Suppressor macrophage treated with lipopolysaccharide for 1 hour (primary cell): ENCODE results near the gene ADAR.
A peak's percentile ranks its signal among the peaks of the same experiment; 100 is the strongest.

Experiments used
- DNase-seq, 3 donors: peaks; one replicate each; pipeline ENCODE4 v3.0.0-alpha.2; 2020 to 2022

Gene ADAR

GRCh38 chr1:154557939-154558719, 49.9 kb downstream of the ADAR start, which contains the start of gene UBE2Q1:
Gene UBE2Q1 (minus strand): TSS chr1:154558662. CDS start chr1:154558553, 109 bp downstream.
- peak; percentile 64 to 78 (median 72) for DNase-seq

- DNase-seq, result no peak
Measured at GRCh38 chr1:154557248-154557938, 50.6 kb downstream of the ADAR start.

DNA sequence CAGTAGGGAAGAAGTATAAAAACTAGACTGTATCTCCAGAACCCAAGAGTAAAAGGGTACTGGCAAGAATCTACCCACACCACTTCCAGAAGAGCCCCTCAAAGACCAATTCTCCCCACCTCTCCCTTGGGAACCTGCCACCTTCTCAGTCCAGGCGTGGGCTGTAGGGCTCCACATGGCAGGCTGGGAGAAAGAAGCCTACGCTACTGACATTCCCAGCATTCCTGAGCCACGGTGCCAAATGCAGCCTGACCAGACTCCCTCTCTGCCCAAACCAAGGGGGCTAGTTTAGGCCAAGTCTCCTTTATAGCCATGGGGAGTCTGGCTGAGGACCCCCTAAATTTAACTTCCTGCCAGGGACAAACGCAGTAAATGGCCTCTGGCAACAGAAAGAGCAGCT, 51.6 kb downstream of the ADAR start:
- no peak for DNase-seq

GRCh38 chr1:154553056-154554030, 54.6 kb downstream of the ADAR start:
- no peak for DNase-seq

- no peak for DNase-seq
Measured at GRCh38 chr1:154552036-154552435, 56.0 kb downstream of the ADAR start.

GRCh38 chr1:154551474-154551873, 56.5 kb downstream of the ADAR start:
- no peak for DNase-seq

GRCh38 chr1:154550657-154551056, 57.3 kb downstream of the ADAR start:
- DNase-seq, result no peak

GRCh38 chr1:154550070-154550469, 57.9 kb downstream of the ADAR start:
- no peak for DNase-seq

- no peak for DNase-seq
Measured at GRCh38 chr1:154549202-154549770, 58.7 kb downstream of the ADAR start.

- DNase-seq, result no peak
Measured at GRCh38 chr1:154548028-154548427, 60.0 kb downstream of the ADAR start.

- DNase-seq, result no peak
Measured at GRCh38 chr1:154547105-154547732, 60.8 kb downstream of the ADAR start.

GRCh38 chr1:154546264-154547063, 61.5 kb downstream of the ADAR start:
- DNase-seq, result peak; percentile 77 to 87 (median 81)

- no peak for DNase-seq
Measured at GRCh38 chr1:154541231-154541630, 66.8 kb downstream of the ADAR start.

- DNase-seq, result no peak
Measured at GRCh38 chr1:154539486-154540483, 68.2 kb downstream of the ADAR start.

DNA sequence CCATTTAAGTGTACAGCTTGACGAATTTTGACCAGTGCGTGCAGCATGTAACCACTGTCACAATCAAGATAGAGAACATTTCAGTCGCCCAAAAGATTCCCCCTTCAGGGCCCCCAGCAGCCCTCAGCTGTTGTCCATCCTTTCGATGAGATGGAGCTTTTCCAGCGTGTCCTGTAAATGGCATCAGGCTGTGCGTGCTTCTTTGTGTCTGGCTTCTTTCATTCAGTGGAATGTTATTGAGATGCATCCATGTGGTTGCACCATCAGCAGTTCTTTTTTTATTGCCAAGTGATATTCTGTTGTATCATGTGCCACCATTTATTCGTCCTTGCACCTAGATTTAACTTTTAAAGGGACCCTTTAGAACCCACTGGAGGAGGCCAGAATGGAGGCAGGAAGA, 71.4 kb downstream of the ADAR start:
- DNase-seq, result no peak

- no peak for DNase-seq
Measured at GRCh38 chr1:154533952-154534844, 73.8 kb downstream of the ADAR start.
